ENCODE measurements around the gene EFCAB6.

Gene EFCAB6

GRCh38 chr22:43488031-43488866 lies 323.9 kb downstream of the EFCAB6 start:
- TF ChIP-seq CSRNP3 (CRISPR knock-in tag; IDR thresholded peaks at IDR 0.05) = no peak
- ATAC-seq = no peak

GRCh38 chr22:43487311-43488030 lies 324.6 kb downstream of the EFCAB6 start:
- ATAC-seq = no peak
- no peak for TF ChIP-seq ZFP30 (CRISPR knock-in tag; IDR thresholded peaks at IDR 0.05)
- no peak for TF ChIP-seq GLIS3 (CRISPR knock-in tag; IDR thresholded peaks at IDR 0.05)
- no peak for TF ChIP-seq OSR1 (CRISPR knock-in tag; IDR thresholded peaks at IDR 0.05)
- TF ChIP-seq PPARA (CRISPR knock-in tag; IDR thresholded peaks at IDR 0.05; ENCODE audit: borderline replicate concordance) = no peak
- no peak for TF ChIP-seq RARB (CRISPR knock-in tag; IDR thresholded peaks at IDR 0.05)
- no peak for TF ChIP-seq BACH2 (CRISPR knock-in tag; IDR thresholded peaks at IDR 0.05; ENCODE audit: borderline replicate concordance)
- no peak for TF ChIP-seq ESRRG (CRISPR knock-in tag; IDR thresholded peaks at IDR 0.05)
- no peak for TF ChIP-seq ZNF8 (CRISPR knock-in tag; IDR thresholded peaks at IDR 0.05)
- TF ChIP-seq ZNF565 (CRISPR knock-in tag; conservative IDR thresholded peaks at IDR 0.05; ENCODE audit: low read depth) = no peak
- no peak for TF ChIP-seq ZFP3 (CRISPR knock-in tag; IDR thresholded peaks at IDR 0.05)
- TF ChIP-seq CSRNP3 (CRISPR knock-in tag; IDR thresholded peaks at IDR 0.05) = no peak
- no peak for TF ChIP-seq TOX (CRISPR knock-in tag; IDR thresholded peaks at IDR 0.05; ENCODE audit: borderline replicate concordance)

- TF ChIP-seq CSRNP3 (CRISPR knock-in tag; IDR thresholded peaks at IDR 0.05) (no peak), TOX (CRISPR knock-in tag; IDR thresholded peaks at IDR 0.05; ENCODE audit: borderline replicate concordance) (no peak), ISL1 (CRISPR knock-in tag; IDR thresholded peaks at IDR 0.05) (no peak), ARNTL (CRISPR knock-in tag; IDR thresholded peaks at IDR 0.05; ENCODE audit: borderline replicate concordance, low read depth) (no peak), TSHZ2 (CRISPR knock-in tag; IDR thresholded peaks at IDR 0.05) (no peak), ZNF8 (CRISPR knock-in tag; IDR thresholded peaks at IDR 0.05) (no peak), RARB (CRISPR knock-in tag; IDR thresholded peaks at IDR 0.05) (no peak), CREB5 (CRISPR knock-in tag; IDR thresholded peaks at IDR 0.05; ENCODE audit: low read depth) (no peak), SNAI2 (CRISPR knock-in tag; IDR thresholded peaks at IDR 0.05) (no peak), PATZ1 (CRISPR knock-in tag; IDR thresholded peaks at IDR 0.05; ENCODE audit: borderline replicate concordance) (no peak), POU6F1 (CRISPR knock-in tag; IDR thresholded peaks at IDR 0.05; ENCODE audit: borderline replicate concordance, low read depth) (no peak), OSR1 (CRISPR knock-in tag; IDR thresholded peaks at IDR 0.05) (no peak)
- ATAC-seq = no peak
These were observed 326.5 kb downstream of the EFCAB6 start for GRCh38 chr22:43485502-43486089.

All from SK-N-SH treated with all-trans-retinoic acid at 6 μM for 48 hours (cell line).